Globus pallidus (tissue), 1 donor: ENCODE measurements around the gene RFXANK.

Experiments
- DNase-seq: peaks from one replicate; pipeline ENCODE4 v3.0.0-alpha.2; 2015; ENCODE audit warnings: low spot score

Gene RFXANK

DNA sequence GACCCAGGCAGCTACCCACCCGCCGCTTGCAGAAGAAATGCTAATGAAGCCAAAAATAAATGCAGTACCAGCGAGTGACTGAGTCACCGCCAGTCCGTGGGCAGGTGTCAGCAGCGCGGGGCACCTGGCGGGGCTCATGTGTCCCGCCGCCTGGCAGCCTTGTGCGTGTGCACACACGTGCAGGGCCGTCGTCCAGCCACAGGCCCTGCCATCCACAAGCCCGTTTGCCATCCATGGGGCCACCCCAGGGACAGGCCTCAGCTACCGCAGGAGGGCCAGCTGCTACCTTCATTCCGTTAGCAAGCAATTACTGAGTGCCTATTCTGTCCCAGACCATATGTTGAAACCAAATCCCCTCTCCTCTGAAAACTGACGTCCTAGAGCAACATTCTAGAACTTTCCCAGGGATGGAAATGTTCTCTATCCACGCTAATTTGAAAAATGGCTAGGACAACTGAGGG lies 40.2 kb downstream of the RFXANK start:
- no peak for DNase-seq

DNA sequence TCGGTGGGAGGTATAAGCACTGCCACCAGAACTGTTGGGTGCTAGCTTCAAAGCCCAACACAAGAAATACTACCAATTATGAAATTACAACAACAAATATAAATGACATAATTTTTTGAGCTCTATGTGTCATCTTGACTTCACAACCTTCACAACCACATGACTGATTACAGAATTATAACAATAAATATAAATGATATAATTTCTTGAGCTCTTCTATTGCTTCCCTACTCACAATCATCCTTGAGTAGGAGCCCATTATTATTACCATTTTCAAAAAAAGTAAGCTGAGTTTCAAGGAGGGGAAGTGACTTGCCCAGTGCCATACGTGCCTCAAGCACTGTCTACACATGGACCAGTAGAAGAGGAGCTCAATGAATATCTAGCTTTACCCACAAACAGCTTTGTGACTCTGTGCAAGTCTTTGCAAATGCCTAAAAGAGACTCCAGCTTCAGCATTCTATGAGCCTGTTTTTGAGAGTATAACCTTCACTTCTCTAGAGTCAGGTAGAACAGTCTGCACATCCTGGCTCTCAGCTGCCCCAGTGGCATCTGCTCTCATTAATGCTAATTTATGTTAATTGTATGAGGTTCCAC lies 42.3 kb downstream of the RFXANK start:
- no peak for DNase-seq

DNA sequence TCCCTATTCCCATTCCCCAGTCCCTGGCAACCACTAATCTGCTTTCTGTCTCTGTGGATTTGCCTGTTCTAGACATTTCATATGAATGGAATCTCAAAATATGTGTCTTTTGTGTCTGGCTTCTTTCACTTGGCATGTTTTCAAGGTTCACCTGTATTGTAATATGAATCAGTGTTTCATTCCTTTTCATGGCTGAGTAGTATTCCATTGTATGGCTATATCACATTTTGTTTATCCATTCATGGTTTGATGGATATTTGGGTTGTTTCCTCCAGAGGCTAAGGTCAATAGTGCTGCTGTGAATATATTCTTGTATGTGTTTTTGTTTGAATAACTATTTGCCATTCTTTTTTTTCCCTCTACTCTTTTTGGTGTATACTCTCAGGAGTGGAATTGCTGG lies 44.1 kb downstream of the RFXANK start:
- DNase-seq, result no peak

DNA sequence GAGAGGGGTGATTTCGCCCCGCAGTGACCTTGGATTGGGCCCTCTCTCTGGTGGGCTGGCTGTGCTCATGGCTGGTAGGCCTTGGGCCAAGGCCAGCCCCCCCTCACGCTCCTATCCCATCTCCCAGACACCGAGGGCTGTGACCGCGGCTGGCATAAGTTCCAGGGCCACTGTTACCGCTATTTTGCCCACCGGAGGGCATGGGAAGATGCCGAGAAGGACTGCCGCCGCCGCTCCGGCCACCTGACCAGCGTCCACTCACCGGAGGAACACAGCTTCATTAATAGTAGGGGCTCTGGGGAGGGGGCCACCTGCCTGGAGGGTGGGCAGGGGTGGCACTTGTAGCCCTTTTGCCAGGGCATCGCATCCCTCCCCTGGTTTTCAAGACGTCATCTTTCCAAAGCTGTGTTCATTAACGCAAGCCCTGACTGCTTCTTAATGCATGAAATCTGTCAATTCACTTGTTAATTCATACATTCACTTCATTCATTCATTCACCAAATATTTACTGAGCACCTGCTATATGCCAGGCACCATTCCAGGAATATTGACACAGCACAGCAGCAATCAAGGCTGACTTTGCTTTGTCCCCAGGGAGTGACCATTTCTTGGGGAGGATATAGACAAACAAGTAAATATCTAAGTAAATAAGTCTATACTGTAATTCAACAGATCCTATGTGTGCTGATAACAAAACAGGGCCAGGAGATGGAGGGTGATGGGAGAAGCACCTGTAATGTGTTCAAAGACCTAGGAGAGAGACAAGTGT lies 46.3 kb downstream of the RFXANK start:
- DNase-seq, result no peak

DNA sequence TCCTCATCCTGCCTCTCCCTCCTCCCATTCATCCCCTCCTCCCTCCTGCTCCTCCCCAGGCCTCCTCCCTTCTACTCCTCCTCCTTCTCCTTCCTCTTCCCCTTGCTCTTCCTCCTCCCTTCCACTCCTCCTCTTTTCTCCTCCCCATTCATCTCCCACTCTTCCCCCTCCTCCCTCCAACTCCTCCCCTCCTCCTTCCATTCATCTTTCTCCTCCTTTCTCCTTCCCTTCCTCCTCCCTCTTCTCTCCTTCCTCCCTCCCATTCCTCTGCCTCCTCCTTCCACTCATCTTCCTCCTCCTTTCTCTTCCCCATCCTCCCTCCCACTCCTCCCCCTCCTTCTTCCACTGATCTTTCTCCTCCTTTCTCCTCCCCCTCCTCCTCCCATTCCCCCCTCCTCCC lies 47.6 kb downstream of the RFXANK start:
- no peak for DNase-seq

DNA sequence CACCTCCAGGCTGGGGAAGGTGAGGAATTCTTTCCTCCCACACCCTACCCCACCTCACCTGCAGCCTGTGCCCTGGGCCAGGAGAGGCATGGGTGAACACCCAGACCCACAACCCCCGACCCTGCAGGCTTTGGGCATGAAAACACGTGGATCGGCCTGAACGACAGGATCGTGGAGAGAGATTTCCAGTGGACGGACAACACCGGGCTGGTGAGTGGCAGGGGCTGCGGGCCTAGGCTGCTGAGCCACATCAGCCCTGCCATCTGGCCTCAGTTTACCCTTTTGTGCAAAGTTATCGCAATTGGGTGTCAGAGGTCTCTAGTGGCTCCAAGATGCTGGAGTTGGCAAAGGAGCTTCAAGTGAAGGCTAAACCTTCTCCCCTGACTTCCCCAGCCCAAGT lies 48.4 kb downstream of the RFXANK start:
- DNase-seq, result no peak

DNA sequence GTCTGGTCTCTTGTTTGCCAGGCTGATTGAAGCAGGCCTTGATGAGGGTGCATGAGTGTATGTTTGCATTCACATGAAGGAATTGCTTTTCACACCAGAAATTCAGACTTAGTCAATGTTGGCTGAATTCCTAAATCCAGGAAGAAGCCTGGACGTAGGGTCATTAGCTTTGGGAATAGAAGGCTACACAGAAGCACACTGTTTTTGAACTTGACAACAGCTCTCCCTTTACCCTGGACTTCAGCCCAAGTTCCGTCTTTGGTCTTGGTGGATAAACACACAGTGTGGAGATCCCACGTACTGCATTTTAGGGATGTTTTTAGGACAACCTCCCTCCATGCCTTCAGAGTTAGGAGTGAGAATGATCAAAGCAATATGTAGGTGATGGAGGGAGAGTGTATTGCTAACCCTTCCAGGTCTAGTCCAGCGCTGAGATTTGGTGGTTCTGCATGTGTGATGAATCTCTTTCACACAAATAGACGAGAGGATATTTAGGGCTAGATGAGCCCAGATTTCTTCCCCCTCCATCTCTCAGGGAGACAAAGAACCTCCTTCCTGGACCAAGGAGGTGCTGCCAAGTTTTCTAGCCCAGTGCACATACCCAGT lies 58.2 kb downstream of the RFXANK start:
- no peak for DNase-seq
